KMS-11 (cell line): ENCODE data around the gene PTPRK.

Source experiments
- H2AFZ ChIP-seq: fragments of 200-600 bp; sonication (generic); 2 replicates; pipeline ENCODE4 v1.6.1; 2016; ENCODE audit warnings: antibody characterized with exemption, mixed run types, low read depth
- H3K27ac ChIP-seq: fragments of 200-600 bp; sonication (generic); 2 replicates; pipeline ENCODE4 v1.6.1; 2016; ENCODE audit warnings: mild to moderate bottlenecking, mixed run types
- H3K27me3 ChIP-seq: fragments of 200-600 bp; sonication (generic); 2 replicates; pipeline ENCODE4 v1.6.1; 2017; ENCODE audit warnings: mild to moderate bottlenecking, low read depth, mixed run types, moderate library complexity; ENCODE audit not compliant: insufficient read depth
- H3K36me3 ChIP-seq: fragments of 200-600 bp; sonication (generic); 2 replicates; pipeline ENCODE4 v1.6.1; 2017; ENCODE audit warnings: mild to moderate bottlenecking, mixed run types; ENCODE audit not compliant: insufficient read depth
- H3K4me1 ChIP-seq: fragments of 200-600 bp; sonication (generic); 2 replicates; pipeline ENCODE4 v1.6.1; 2016; ENCODE audit warnings: mild to moderate bottlenecking, low read depth, mixed run types; ENCODE audit not compliant: poor library complexity, severe bottlenecking
- H3K4me2 ChIP-seq: fragments of 200-600 bp; sonication (generic); 2 replicates; pipeline ENCODE4 v1.7.0; 2016; ENCODE audit warnings: mild to moderate bottlenecking, mixed run types
- H3K4me3 ChIP-seq: fragments of 200-600 bp; sonication (generic); IDR thresholded peaks from 2 replicates; pipeline ENCODE4 v1.6.1; 2017; ENCODE audit warnings: low read depth, low read length, mixed read lengths; ENCODE audit not compliant: insufficient read depth
- H3K79me2 ChIP-seq: fragments of 200-600 bp; sonication (generic); 2 replicates; pipeline ENCODE4 v1.6.1; 2016; ENCODE audit warnings: low read depth, mixed run types; ENCODE audit not compliant: insufficient read depth
- H3K9ac ChIP-seq: fragments of 200-600 bp; sonication (generic); 2 replicates; pipeline ENCODE4 v1.6.1; 2016; ENCODE audit warnings: mild to moderate bottlenecking, mixed run types
- H4K20me1 ChIP-seq: fragments of 200-600 bp; sonication (generic); 2 replicates; pipeline ENCODE4 v1.6.1; 2016; ENCODE audit warnings: mild to moderate bottlenecking, mixed run types; ENCODE audit not compliant: insufficient read depth
- TF ChIP-seq, protein P1 (sequence below): fragments of 200-600 bp; sonication (generic); conservative IDR thresholded peaks from 2 replicates; pipeline ENCODE4 v1.6.1; 2017; ENCODE audit warnings: low read depth, mild to moderate bottlenecking, antibody characterized with exemption, low read length, moderate library complexity, mixed read lengths

The PTPRK gene

DNA sequence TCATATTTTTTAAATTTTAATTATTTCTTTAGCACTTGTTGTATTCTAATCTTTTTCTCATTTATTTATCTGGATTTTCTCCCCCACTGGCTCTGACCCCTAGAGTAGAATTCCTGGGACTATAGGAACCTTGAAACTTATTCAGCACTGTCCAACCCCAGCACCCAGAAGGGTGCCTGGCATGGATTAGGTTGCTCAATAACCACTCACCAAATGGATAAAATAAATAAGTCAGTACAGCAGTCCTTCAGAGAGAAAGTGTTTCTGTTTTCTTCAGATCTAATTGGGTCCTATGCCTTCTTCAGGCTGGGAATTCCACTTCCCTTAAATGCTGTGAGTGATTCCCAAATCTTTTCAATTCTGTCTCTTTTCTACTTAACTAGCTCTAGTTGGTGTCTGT is 206.2 kb downstream of the PTPRK start:
- H3K79me2 ChIP-seq = 0 out of 2 replicates have a peak, but pooled peaks cover 3% of the 10 kb centered on the region
- peaks cover 24% of the 10 kb centered on the region for H3K4me1 ChIP-seq
- no peak overlapping the region for H3K9ac ChIP-seq
- no peaks in the 10 kb centered on the region for H4K20me1 ChIP-seq
- no peak overlapping the region for H3K4me3 ChIP-seq
- H3K36me3 ChIP-seq = no peaks in the 10 kb centered on the region
- H3K27me3 ChIP-seq = no peaks in the 10 kb centered on the region
- H2AFZ ChIP-seq = no peak overlapping the region
- TF ChIP-seq, protein P1, sequence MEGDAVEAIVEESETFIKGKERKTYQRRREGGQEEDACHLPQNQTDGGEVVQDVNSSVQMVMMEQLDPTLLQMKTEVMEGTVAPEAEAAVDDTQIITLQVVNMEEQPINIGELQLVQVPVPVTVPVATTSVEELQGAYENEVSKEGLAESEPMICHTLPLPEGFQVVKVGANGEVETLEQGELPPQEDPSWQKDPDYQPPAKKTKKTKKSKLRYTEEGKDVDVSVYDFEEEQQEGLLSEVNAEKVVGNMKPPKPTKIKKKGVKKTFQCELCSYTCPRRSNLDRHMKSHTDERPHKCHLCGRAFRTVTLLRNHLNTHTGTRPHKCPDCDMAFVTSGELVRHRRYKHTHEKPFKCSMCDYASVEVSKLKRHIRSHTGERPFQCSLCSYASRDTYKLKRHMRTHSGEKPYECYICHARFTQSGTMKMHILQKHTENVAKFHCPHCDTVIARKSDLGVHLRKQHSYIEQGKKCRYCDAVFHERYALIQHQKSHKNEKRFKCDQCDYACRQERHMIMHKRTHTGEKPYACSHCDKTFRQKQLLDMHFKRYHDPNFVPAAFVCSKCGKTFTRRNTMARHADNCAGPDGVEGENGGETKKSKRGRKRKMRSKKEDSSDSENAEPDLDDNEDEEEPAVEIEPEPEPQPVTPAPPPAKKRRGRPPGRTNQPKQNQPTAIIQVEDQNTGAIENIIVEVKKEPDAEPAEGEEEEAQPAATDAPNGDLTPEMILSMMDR = no peak
- H3K27ac ChIP-seq = no peak overlapping the region
- H3K4me2 ChIP-seq = no peak overlapping the region

DNA sequence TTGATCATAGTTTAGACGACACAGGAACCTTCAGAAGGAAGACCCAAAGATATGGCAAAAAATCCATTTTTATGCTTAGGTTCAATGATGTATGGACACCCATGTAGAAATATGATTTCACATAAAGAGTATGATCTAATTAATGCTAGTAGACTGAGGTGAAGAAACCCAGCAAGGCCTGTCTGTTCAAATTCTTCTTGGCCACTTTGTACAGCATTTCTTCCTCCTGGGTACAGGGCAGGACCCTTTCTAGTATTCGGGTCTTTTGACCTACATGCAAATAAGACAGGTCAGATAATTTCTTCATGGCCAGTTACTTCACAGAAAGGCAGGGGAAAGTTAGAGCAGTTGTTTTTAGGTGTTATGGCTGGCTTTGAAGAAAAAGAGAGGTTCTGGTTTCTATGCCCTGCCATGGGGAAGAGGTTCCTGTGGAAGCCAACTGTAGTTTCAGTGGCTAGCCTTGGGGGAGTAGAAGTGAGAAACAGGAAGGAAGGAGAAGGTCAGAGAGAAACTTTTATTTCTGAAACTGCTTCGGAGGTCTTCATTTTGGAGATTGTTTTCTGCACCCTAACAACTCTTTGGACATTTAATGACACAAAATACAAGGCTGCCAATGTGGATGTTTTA is 208.3 kb downstream of the PTPRK start:
- H3K9ac ChIP-seq = no peak overlapping the region
- no peaks in the 10 kb centered on the region for H3K27me3 ChIP-seq
- H4K20me1 ChIP-seq = no peaks in the 10 kb centered on the region
- TF ChIP-seq, protein P1 = no peak
- H3K27ac ChIP-seq = no peak overlapping the region
- peak overlapping the region; percentile 22; the same call in 1 of the 2 replicates for H3K4me2 ChIP-seq
- H3K79me2 ChIP-seq = 0 out of 2 replicates have a peak, but pooled peaks cover 3% of the 10 kb centered on the region
- H3K36me3 ChIP-seq = no peaks in the 10 kb centered on the region
- no peak overlapping the region for H3K4me3 ChIP-seq
- peaks cover 24% of the 10 kb centered on the region for H3K4me1 ChIP-seq
- no peak overlapping the region for H2AFZ ChIP-seq

DNA sequence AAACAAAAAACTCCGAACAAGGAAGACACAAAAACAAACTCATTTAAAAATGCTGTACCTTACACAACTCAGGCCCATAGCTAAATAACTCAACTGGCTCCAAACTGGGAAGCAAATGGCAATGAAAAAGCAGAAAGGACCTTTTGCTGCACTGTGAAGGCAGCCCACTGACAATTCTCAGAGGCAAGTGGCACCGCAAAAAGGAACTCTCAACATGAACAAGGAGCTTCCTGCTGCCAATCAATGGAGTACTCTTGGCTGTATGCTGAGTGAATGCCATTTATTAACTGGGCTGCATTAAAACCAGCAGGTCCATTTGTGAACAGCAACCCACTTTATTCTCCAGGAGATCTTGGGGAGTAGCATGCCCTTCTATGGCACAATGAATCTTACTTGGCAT is 209.9 kb downstream of the PTPRK start:
- no peaks in the 10 kb centered on the region for H3K36me3 ChIP-seq
- H3K4me2 ChIP-seq = no peak overlapping the region
- peaks cover 24% of the 10 kb centered on the region for H3K4me1 ChIP-seq
- no peak overlapping the region for H2AFZ ChIP-seq
- H4K20me1 ChIP-seq = no peaks in the 10 kb centered on the region
- no peak overlapping the region for H3K27ac ChIP-seq
- H3K27me3 ChIP-seq = no peaks in the 10 kb centered on the region
- no peak overlapping the region for H3K4me3 ChIP-seq
- TF ChIP-seq, protein P1 = no peak
- no peak overlapping the region for H3K9ac ChIP-seq
- 0 out of 2 replicates have a peak, but pooled peaks cover 3% of the 10 kb centered on the region for H3K79me2 ChIP-seq

DNA sequence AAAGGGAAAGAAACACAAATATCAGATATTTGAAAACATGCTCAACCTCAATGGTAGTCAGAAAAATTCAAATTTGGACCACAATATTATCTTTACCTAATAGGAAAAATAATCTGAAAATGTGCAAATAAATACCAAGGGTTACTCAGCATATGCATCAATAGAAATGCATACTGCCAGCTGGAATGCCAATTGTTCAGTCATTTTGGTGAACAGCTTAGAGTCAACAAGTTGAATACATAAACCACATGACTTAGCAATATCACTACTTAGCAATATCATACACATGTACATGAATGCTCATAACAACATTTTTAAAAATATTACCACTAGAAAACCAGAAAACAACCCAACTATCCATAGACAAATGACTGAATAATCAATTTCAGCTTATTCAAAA is 212.7 kb downstream of the PTPRK start:
- peaks cover 11% of the 10 kb centered on the region for H3K4me1 ChIP-seq
- H3K4me3 ChIP-seq = no peak overlapping the region
- no peak overlapping the region for H3K4me2 ChIP-seq
- no peaks in the 10 kb centered on the region for H3K36me3 ChIP-seq
- TF ChIP-seq, protein P1 = no peak
- no peaks in the 10 kb centered on the region for H4K20me1 ChIP-seq
- no peak overlapping the region for H3K9ac ChIP-seq
- H3K79me2 ChIP-seq = 0 out of 2 replicates have a peak, but pooled peaks cover 3% of the 10 kb centered on the region
- H3K27ac ChIP-seq = no peak overlapping the region
- no peak overlapping the region for H2AFZ ChIP-seq
- no peaks in the 10 kb centered on the region for H3K27me3 ChIP-seq
